SIG-M5 treated with dmso at 0.1 percent for 504 hours (cell line): ENCODE results near the gene TSPAN10.
A peak's percentile ranks its signal among the peaks of the same experiment; 100 is the strongest.

ENCODE experiments used
- DNase-seq: peaks from one replicate; lab custom pipeline; 2025; ENCODE audit not compliant: unreplicated experiment; lab: John Stamatoyannopoulos, UW

TSPAN10 gene

GRCh38 chr17:81631482-81631881 is 5.5 kb upstream of the TSPAN10 start:
- no peak for DNase-seq

GRCh38 chr17:81635431-81635830 is 1.6 kb upstream of the TSPAN10 start:
- DNase-seq = no peak

GRCh38 chr17:81635973-81636504 is 957 bp upstream of the TSPAN10 start:
- peak; percentile 31 for DNase-seq

GRCh38 chr17:81638683-81639082 is 1.7 kb downstream of the TSPAN10 start:
- no peak for DNase-seq

GRCh38 chr17:81640011-81640410 is 3.0 kb downstream of the TSPAN10 start:
- no peak for DNase-seq

GRCh38 chr17:81641825-81642489 is 5.0 kb downstream of the TSPAN10 start:
- DNase-seq = no peak

GRCh38 chr17:81644496-81644895 is 7.5 kb downstream of the TSPAN10 start:
- DNase-seq = no peak

- DNase-seq = peak; percentile 22
Measured at GRCh38 chr17:81644976-81645952, 8.3 kb downstream of the TSPAN10 start.

GRCh38 chr17:81646869-81647600 is 10.0 kb downstream of the TSPAN10 start:
- DNase-seq = no peak

- DNase-seq = no peak
Measured at GRCh38 chr17:81647640-81648012, 10.6 kb downstream of the TSPAN10 start.

GRCh38 chr17:81648013-81648706 is 11.2 kb downstream of the TSPAN10 start:
- no peak for DNase-seq

- DNase-seq = no peak
Measured at GRCh38 chr17:81648707-81649085, 11.7 kb downstream of the TSPAN10 start.

- no peak for DNase-seq
Measured at GRCh38 chr17:81650951-81651350, 14.0 kb downstream of the TSPAN10 start.

- no peak for DNase-seq
Measured at GRCh38 chr17:81651692-81652091, 14.7 kb downstream of the TSPAN10 start.

GRCh38 chr17:81652906-81653771 is 16.1 kb downstream of the TSPAN10 start:
- DNase-seq = no peak

- no peak for DNase-seq
Measured at GRCh38 chr17:81655378-81656117, 18.6 kb downstream of the TSPAN10 start.

- DNase-seq = no peak
Measured at GRCh38 chr17:81656118-81656743, 19.2 kb downstream of the TSPAN10 start, which contains the start of gene PDE6G. TSS of gene PDE6G (minus strand) at chr17:81656542. CDS start at chr17:81653305, 3,237 bp downstream.

- DNase-seq = no peak
Measured at GRCh38 chr17:81656835-81657234, 19.8 kb downstream of the TSPAN10 start.
